Activated naive CD8-positive, alpha-beta T cell (primary cell): ENCODE measurements around the gene GALNS.

ENCODE experiments used
- H3K27ac Mint-ChIP-seq: one replicate; pipeline ENCODE4 v1.8.0; 2021; ENCODE audit warnings: mixed read lengths
- H3K27me3 Mint-ChIP-seq: one replicate; pipeline ENCODE4 v1.8.0; 2021; ENCODE audit warnings: mixed read lengths
- H3K36me3 Mint-ChIP-seq: one replicate; pipeline ENCODE4 v1.8.0; 2021; ENCODE audit warnings: mixed read lengths
- H3K4me1 Mint-ChIP-seq: one replicate; pipeline ENCODE4 v1.8.0; 2021; ENCODE audit warnings: low read depth, mixed read lengths
- H3K4me3 Mint-ChIP-seq: one replicate; pipeline ENCODE4 v1.8.0; 2021; ENCODE audit warnings: mild to moderate bottlenecking, mixed read lengths
- H3K9me3 Mint-ChIP-seq: one replicate; pipeline ENCODE4 v1.8.0; 2021; ENCODE audit warnings: low read depth, mixed read lengths

The GALNS gene

GRCh38 chr16:88856828-88857727, at the start of gene GALNS, which contains the start of gene TRAPPC2L:
Gene GALNS (minus strand): TSS chr16:88856947. CDS start chr16:88856877, 70 bp downstream.
Gene TRAPPC2L (plus strand): TSS chr16:88857127. CDS start chr16:88857151, 24 bp downstream.
- H3K36me3 Mint-ChIP-seq = no peaks in the 10 kb centered on the region
- no peaks in the 10 kb centered on the region for H3K9me3 Mint-ChIP-seq
- H3K27ac Mint-ChIP-seq = peak within 1 kb of the TSS; percentile 94
- H3K4me3 Mint-ChIP-seq = peak within 1 kb of the TSS; percentile 100
- peaks cover 34% of the 10 kb centered on the region for H3K4me1 Mint-ChIP-seq
- H3K27me3 Mint-ChIP-seq = no peaks in the 10 kb centered on the region

GRCh38 chr16:88906020-88906419, 49.3 kb upstream of the GALNS start:
- H3K4me3 Mint-ChIP-seq = no peak overlapping the region
- H3K36me3 Mint-ChIP-seq = no peaks in the 10 kb centered on the region
- H3K9me3 Mint-ChIP-seq = no peaks in the 10 kb centered on the region
- no peaks in the 10 kb centered on the region for H3K27me3 Mint-ChIP-seq
- H3K27ac Mint-ChIP-seq = no peak overlapping the region
- no peaks in the 10 kb centered on the region for H3K4me1 Mint-ChIP-seq

- Mint-ChIP-seq H3K4me3 (no peak overlapping the region), H3K4me1 (no peaks in the 10 kb centered on the region), H3K36me3 (no peaks in the 10 kb centered on the region), H3K27ac (no peak overlapping the region), H3K9me3 (no peaks in the 10 kb centered on the region), H3K27me3 (no peaks in the 10 kb centered on the region)
Observed at GRCh38 chr16:88905563-88905962, 48.8 kb upstream of the GALNS start.

GRCh38 chr16:88904676-88905365, 48.1 kb upstream of the GALNS start:
- Mint-ChIP-seq H3K27me3 (no peaks in the 10 kb centered on the region), H3K27ac (no peak overlapping the region), H3K4me1 (no peaks in the 10 kb centered on the region), H3K4me3 (no peak overlapping the region), H3K9me3 (no peaks in the 10 kb centered on the region), H3K36me3 (no peaks in the 10 kb centered on the region)

- Mint-ChIP-seq H3K4me3 (no peak overlapping the region), H3K36me3 (no peaks in the 10 kb centered on the region), H3K27ac (no peak overlapping the region), H3K27me3 (no peaks in the 10 kb centered on the region), H3K4me1 (no peaks in the 10 kb centered on the region), H3K9me3 (no peaks in the 10 kb centered on the region)
Observed at GRCh38 chr16:88903267-88903666, 46.5 kb upstream of the GALNS start.

GRCh38 chr16:88902744-88903143, 46.0 kb upstream of the GALNS start:
- no peaks in the 10 kb centered on the region for H3K4me1 Mint-ChIP-seq
- no peaks in the 10 kb centered on the region for H3K27me3 Mint-ChIP-seq
- no peaks in the 10 kb centered on the region for H3K9me3 Mint-ChIP-seq
- no peaks in the 10 kb centered on the region for H3K36me3 Mint-ChIP-seq
- no peak overlapping the region for H3K4me3 Mint-ChIP-seq
- no peak overlapping the region for H3K27ac Mint-ChIP-seq

GRCh38 chr16:88901718-88902337, 45.1 kb upstream of the GALNS start:
- H3K4me1 Mint-ChIP-seq = no peaks in the 10 kb centered on the region
- H3K36me3 Mint-ChIP-seq = no peaks in the 10 kb centered on the region
- H3K9me3 Mint-ChIP-seq = no peaks in the 10 kb centered on the region
- no peak overlapping the region for H3K4me3 Mint-ChIP-seq
- H3K27ac Mint-ChIP-seq = no peak overlapping the region
- H3K27me3 Mint-ChIP-seq = no peaks in the 10 kb centered on the region

GRCh38 chr16:88900662-88901052, 43.9 kb upstream of the GALNS start:
- H3K27ac Mint-ChIP-seq = no peak overlapping the region
- H3K4me1 Mint-ChIP-seq = no peaks in the 10 kb centered on the region
- no peaks in the 10 kb centered on the region for H3K27me3 Mint-ChIP-seq
- H3K4me3 Mint-ChIP-seq = no peak overlapping the region
- H3K9me3 Mint-ChIP-seq = no peaks in the 10 kb centered on the region
- H3K36me3 Mint-ChIP-seq = no peaks in the 10 kb centered on the region

- Mint-ChIP-seq H3K4me3 (no peak overlapping the region), H3K4me1 (no peaks in the 10 kb centered on the region), H3K27ac (no peak overlapping the region), H3K27me3 (no peaks in the 10 kb centered on the region), H3K36me3 (no peaks in the 10 kb centered on the region), H3K9me3 (no peaks in the 10 kb centered on the region)
Observed at GRCh38 chr16:88899901-88900661, 43.3 kb upstream of the GALNS start.

- Mint-ChIP-seq H3K27me3 (no peaks in the 10 kb centered on the region), H3K4me1 (no peaks in the 10 kb centered on the region), H3K9me3 (no peaks in the 10 kb centered on the region), H3K27ac (no peak overlapping the region), H3K4me3 (no peak overlapping the region), H3K36me3 (no peaks in the 10 kb centered on the region)
Observed at GRCh38 chr16:88897696-88898425, 41.1 kb upstream of the GALNS start.

GRCh38 chr16:88896238-88897070, 39.7 kb upstream of the GALNS start:
- Mint-ChIP-seq H3K4me1 (no peaks in the 10 kb centered on the region), H3K4me3 (no peak overlapping the region), H3K9me3 (no peaks in the 10 kb centered on the region), H3K36me3 (no peaks in the 10 kb centered on the region), H3K27ac (no peak overlapping the region), H3K27me3 (no peaks in the 10 kb centered on the region)

GRCh38 chr16:88895335-88895734, 38.6 kb upstream of the GALNS start:
- no peaks in the 10 kb centered on the region for H3K27me3 Mint-ChIP-seq
- H3K36me3 Mint-ChIP-seq = no peaks in the 10 kb centered on the region
- no peak overlapping the region for H3K4me3 Mint-ChIP-seq
- no peaks in the 10 kb centered on the region for H3K9me3 Mint-ChIP-seq
- H3K27ac Mint-ChIP-seq = no peak overlapping the region
- H3K4me1 Mint-ChIP-seq = no peaks in the 10 kb centered on the region

- H3K9me3 Mint-ChIP-seq = no peaks in the 10 kb centered on the region
- no peak overlapping the region for H3K4me3 Mint-ChIP-seq
- H3K27ac Mint-ChIP-seq = no peak overlapping the region
- no peaks in the 10 kb centered on the region for H3K27me3 Mint-ChIP-seq
- H3K4me1 Mint-ChIP-seq = no peaks in the 10 kb centered on the region
- H3K36me3 Mint-ChIP-seq = no peaks in the 10 kb centered on the region
Observed at GRCh38 chr16:88894681-88895300, 38.0 kb upstream of the GALNS start.
